SK-N-SH (cell line): ENCODE measurements around the gene MEF2C. TPM values are rescaled to one million over a fixed set of nuclear protein-coding genes. Genes with fewer than 3 reads are reported as not detected.

ENCODE experiments used
- CTCF ChIA-PET: fragments of 300-600, 350-600 bp; formaldehyde crosslinking; extraction: SDS; loops from one replicate; lab custom pipeline; 2021; lab: Yijun Ruan, JAX
- POLR2A ChIA-PET: fragments of 350-600 bp; sonication (Branson Sonifier 250); formaldehyde crosslinking; extraction: SDS; loops from one replicate; lab custom pipeline; 2020; ENCODE audit warnings: antibody characterized with exemption, inconsistent platforms; lab: Yijun Ruan, JAX
- DNase-seq: peaks from one replicate; pipeline ENCODE4 v3.0.0; 2012
- H2AFZ ChIP-seq: fragments of 200-600 bp; sonication (generic); 2 replicates; pipeline ENCODE4 v1.8.1; 2016; ENCODE audit warnings: antibody characterized with exemption, mild to moderate bottlenecking, low read depth
- H3F3A ChIP-seq: fragments of 200-600 bp; sonication (generic); replicated peaks from 2 replicates; pipeline ENCODE3; 2016; ENCODE audit warnings: antibody characterized with exemption, mild to moderate bottlenecking; ENCODE audit not compliant: insufficient read depth
- H3K27ac ChIP-seq, 2 experiments: fragments of 200-500 bp in 1 of 2; fragments of 200-600 bp in 1 of 2; sonication (Bioruptor generic) in 1 of 2; sonication (generic), shearing (Covaris generic) in 1 of 2; 2 replicates each; pipeline versions ENCODE4 v1.5.1 to v1.6.1; 2014 to 2016; ENCODE audit warnings: low read depth in 2 of 2, inconsistent platforms in 1 of 2, low read length in 1 of 2, mild to moderate bottlenecking in 1 of 2, mixed read lengths in 1 of 2
- H3K27me3 ChIP-seq: fragments of 200-600 bp; sonication (generic), shearing (Covaris generic); 2 replicates; pipeline ENCODE4 v1.6.1; 2016; ENCODE audit warnings: mixed run types; ENCODE audit not compliant: insufficient read depth
- H3K36me3 ChIP-seq, 2 experiments: fragments of 200-500 bp in 1 of 2; fragments of 200-600 bp in 1 of 2; sonication (Bioruptor generic) in 1 of 2; sonication (generic) in 1 of 2; replicated peaks in 1 of 2; 2 replicates each; pipeline versions ENCODE3 to v1.5.1; 2014 to 2016; ENCODE audit warnings: low read length in 1 of 2, mild to moderate bottlenecking in 1 of 2; ENCODE audit not compliant: insufficient read depth in 2 of 2, control insufficient read depth in 1 of 2
- H3K4me1 ChIP-seq, 2 experiments: fragments of 200-500 bp in 1 of 2; fragments of 200-600 bp in 1 of 2; sonication (Bioruptor generic) in 1 of 2; sonication (generic), shearing (Covaris generic) in 1 of 2; 2 replicates each; pipeline versions ENCODE4 v1.5.1 to v1.6.1; 2014 to 2016; ENCODE audit warnings: low read depth in 1 of 2, low read length in 1 of 2, mixed run types in 1 of 2; ENCODE audit not compliant: insufficient read depth in 2 of 2, control insufficient read depth in 1 of 2
- H3K4me2 ChIP-seq: fragments of 200-600 bp; sonication (generic), shearing (Covaris generic); 2 replicates; pipeline ENCODE4 v1.6.1; 2017; ENCODE audit warnings: mixed run types
- H3K4me3 ChIP-seq, 2 experiments: fragments of 200-500 bp in 1 of 2; fragments of 200-600 bp in 1 of 2; sonication (Bioruptor generic) in 1 of 2; sonication (generic), shearing (Covaris generic) in 1 of 2; 2 replicates each; pipeline versions ENCODE4 v1.5.1 to v1.8.1; 2014 to 2016; ENCODE audit warnings: low read depth in 2 of 2, inconsistent platforms in 1 of 2, low read length in 1 of 2, mild to moderate bottlenecking in 1 of 2, mixed read lengths in 1 of 2, moderate library complexity in 1 of 2
- H3K79me2 ChIP-seq: fragments of 200-600 bp; sonication (generic); 2 replicates; pipeline ENCODE4 v1.8.1; 2017; ENCODE audit warnings: mild to moderate bottlenecking; ENCODE audit not compliant: insufficient read depth
- H3K9ac ChIP-seq: fragments of 200-600 bp; sonication (generic); 2 replicates; pipeline ENCODE4 v1.6.1; 2017; ENCODE audit warnings: mixed run types
- H3K9me2 ChIP-seq: fragments of 200-600 bp; sonication (generic); 2 replicates; pipeline ENCODE4 v1.6.1; 2017; ENCODE audit warnings: mixed run types
- H3K9me3 ChIP-seq: fragments of 200-600 bp; sonication (generic); 2 replicates; pipeline ENCODE4 v1.6.1; 2017; ENCODE audit warnings: mixed run types, mild to moderate bottlenecking, moderate library complexity
- H4K20me1 ChIP-seq: fragments of 200-600 bp; sonication (generic); 2 replicates; pipeline ENCODE4 v1.6.1; 2017; ENCODE audit warnings: mild to moderate bottlenecking, mixed run types; ENCODE audit not compliant: insufficient read depth
- ELF1 ChIP-seq: IDR thresholded peaks from 2 replicates; pipeline ENCODE4 v1.4.0; 2012
- EP300 ChIP-seq, 2 experiments: IDR thresholded peaks; 2 replicates each; pipeline versions ENCODE4 v1.4.0 to v1.6.1; 2012; ENCODE audit warnings: borderline replicate concordance in 1 of 2, low read depth in 1 of 2, low read length in 1 of 2
- GABPA ChIP-seq: IDR thresholded peaks from 2 replicates; pipeline ENCODE4 v1.4.0; 2012; ENCODE audit warnings: low read depth, mild to moderate bottlenecking
- GATA2 ChIP-seq: sonication (generic); formaldehyde crosslinking; IDR thresholded peaks from 2 replicates; pipeline ENCODE4 v1.5.0; 2020; ENCODE audit warnings: mild to moderate bottlenecking, missing genetic modification reagents
- IRF3 ChIP-seq: fragments of 150-350 bp; IDR thresholded peaks from 2 replicates; pipeline ENCODE4 v1.6.1; 2016; ENCODE audit warnings: mild to moderate bottlenecking, low read depth, low read length
- MEF2A ChIP-seq: IDR thresholded peaks from 2 replicates; pipeline ENCODE4 v1.4.0; 2012; ENCODE audit warnings: low read depth, borderline replicate concordance
- NFIC ChIP-seq: IDR thresholded peaks from 2 replicates; pipeline ENCODE4 v1.4.0; 2012; ENCODE audit warnings: borderline replicate concordance
- NRF1 ChIP-seq: IDR thresholded peaks from 2 replicates; pipeline ENCODE4 v1.6.1; 2012; ENCODE audit warnings: low read depth, mild to moderate bottlenecking, low read length
- POLR2AphosphoS5 ChIP-seq: IDR thresholded peaks from 2 replicates; pipeline ENCODE4 v1.6.1; 2012; ENCODE audit warnings: low read depth, low read length
- RFX5 ChIP-seq: IDR thresholded peaks from 2 replicates; pipeline ENCODE4 v1.6.1; 2012; ENCODE audit warnings: mild to moderate bottlenecking, improper control_type of control experiment, low read length
- SMC3 ChIP-seq: IDR thresholded peaks from 2 replicates; pipeline ENCODE4 v1.6.1; 2012; ENCODE audit warnings: low read depth, low read length, improper control_type of control experiment
- TAF1 ChIP-seq: IDR thresholded peaks from 2 replicates; pipeline ENCODE4 v1.6.1; 2012; ENCODE audit warnings: low read depth, mild to moderate bottlenecking, low read length, moderate library complexity, borderline replicate concordance
- WGBS: methylation state at CpG from one replicate; pipeline ENCODE4 v1.1.6; 2017; ENCODE audit warnings: low lambda C conversion rate; 5-methylcytosine and 5-hydroxymethylcytosine counted together
- polyA plus RNA-seq, 3 experiments: library from polyadenylated mRNA; depleted of rRNA; stranded (reverse); fragments of >200 nt; gene quantifications; 2 replicates each; pipeline ENCODE4 v1.2.3, GENCODE V29; 2012
- TF ChIP-seq, protein P1 (sequence below): IDR thresholded peaks from 2 replicates; pipeline ENCODE4 v1.4.0; 2012; ENCODE audit warnings: low read depth, borderline replicate concordance
- TF ChIP-seq, protein P2 (sequence below): fragments of 200-600 bp; sonication (generic); IDR thresholded peaks from 2 replicates; pipeline ENCODE4 v1.6.1; 2017; ENCODE audit warnings: antibody characterized with exemption, mild to moderate bottlenecking, moderate library complexity
- TF ChIP-seq, protein P3 (sequence below): IDR thresholded peaks from 2 replicates; pipeline ENCODE4 v1.6.1; 2012; ENCODE audit warnings: mild to moderate bottlenecking, low read depth, low read length, moderate library complexity
- TF ChIP-seq, protein P4 (sequence below): IDR thresholded peaks from 2 replicates; pipeline ENCODE4; 2012

MEF2C gene
- polyA plus RNA-seq, 1 of the 3 experiments (the other 2 are of a cell fraction): 1.2 TPM

GRCh38 chr5:88707216-88707965, 175.6 kb downstream of the MEF2C start:
- H3K4me1 ChIP-seq: no peaks in the 10 kb centered on the region; a peak in 1 of 4 replicates
- H3K4me2 ChIP-seq: no peak overlapping the region
- TF ChIP-seq TAF1 (no peak), GATA2 (CRISPR knock-in tag) (no peak), SMC3 (no peak), GABPA (no peak), EP300 (IDR thresholded peaks at IDR 0.05; ENCODE audit: borderline replicate concordance in 1 of 2, low read depth in 1 of 2, low read length in 1 of 2) (no peak), ELF1 (no peak), IRF3 (no peak), MEF2A (no peak), POLR2AphosphoS5 (no peak), NRF1 (no peak), NFIC (no peak), RFX5 (no peak)
- TF ChIP-seq, protein P1, sequence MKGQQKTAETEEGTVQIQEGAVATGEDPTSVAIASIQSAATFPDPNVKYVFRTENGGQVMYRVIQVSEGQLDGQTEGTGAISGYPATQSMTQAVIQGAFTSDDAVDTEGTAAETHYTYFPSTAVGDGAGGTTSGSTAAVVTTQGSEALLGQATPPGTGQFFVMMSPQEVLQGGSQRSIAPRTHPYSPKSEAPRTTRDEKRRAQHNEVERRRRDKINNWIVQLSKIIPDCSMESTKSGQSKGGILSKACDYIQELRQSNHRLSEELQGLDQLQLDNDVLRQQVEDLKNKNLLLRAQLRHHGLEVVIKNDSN: no peak
- TF ChIP-seq, protein P2, sequence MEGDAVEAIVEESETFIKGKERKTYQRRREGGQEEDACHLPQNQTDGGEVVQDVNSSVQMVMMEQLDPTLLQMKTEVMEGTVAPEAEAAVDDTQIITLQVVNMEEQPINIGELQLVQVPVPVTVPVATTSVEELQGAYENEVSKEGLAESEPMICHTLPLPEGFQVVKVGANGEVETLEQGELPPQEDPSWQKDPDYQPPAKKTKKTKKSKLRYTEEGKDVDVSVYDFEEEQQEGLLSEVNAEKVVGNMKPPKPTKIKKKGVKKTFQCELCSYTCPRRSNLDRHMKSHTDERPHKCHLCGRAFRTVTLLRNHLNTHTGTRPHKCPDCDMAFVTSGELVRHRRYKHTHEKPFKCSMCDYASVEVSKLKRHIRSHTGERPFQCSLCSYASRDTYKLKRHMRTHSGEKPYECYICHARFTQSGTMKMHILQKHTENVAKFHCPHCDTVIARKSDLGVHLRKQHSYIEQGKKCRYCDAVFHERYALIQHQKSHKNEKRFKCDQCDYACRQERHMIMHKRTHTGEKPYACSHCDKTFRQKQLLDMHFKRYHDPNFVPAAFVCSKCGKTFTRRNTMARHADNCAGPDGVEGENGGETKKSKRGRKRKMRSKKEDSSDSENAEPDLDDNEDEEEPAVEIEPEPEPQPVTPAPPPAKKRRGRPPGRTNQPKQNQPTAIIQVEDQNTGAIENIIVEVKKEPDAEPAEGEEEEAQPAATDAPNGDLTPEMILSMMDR: no peak
- TF ChIP-seq, protein P3, sequence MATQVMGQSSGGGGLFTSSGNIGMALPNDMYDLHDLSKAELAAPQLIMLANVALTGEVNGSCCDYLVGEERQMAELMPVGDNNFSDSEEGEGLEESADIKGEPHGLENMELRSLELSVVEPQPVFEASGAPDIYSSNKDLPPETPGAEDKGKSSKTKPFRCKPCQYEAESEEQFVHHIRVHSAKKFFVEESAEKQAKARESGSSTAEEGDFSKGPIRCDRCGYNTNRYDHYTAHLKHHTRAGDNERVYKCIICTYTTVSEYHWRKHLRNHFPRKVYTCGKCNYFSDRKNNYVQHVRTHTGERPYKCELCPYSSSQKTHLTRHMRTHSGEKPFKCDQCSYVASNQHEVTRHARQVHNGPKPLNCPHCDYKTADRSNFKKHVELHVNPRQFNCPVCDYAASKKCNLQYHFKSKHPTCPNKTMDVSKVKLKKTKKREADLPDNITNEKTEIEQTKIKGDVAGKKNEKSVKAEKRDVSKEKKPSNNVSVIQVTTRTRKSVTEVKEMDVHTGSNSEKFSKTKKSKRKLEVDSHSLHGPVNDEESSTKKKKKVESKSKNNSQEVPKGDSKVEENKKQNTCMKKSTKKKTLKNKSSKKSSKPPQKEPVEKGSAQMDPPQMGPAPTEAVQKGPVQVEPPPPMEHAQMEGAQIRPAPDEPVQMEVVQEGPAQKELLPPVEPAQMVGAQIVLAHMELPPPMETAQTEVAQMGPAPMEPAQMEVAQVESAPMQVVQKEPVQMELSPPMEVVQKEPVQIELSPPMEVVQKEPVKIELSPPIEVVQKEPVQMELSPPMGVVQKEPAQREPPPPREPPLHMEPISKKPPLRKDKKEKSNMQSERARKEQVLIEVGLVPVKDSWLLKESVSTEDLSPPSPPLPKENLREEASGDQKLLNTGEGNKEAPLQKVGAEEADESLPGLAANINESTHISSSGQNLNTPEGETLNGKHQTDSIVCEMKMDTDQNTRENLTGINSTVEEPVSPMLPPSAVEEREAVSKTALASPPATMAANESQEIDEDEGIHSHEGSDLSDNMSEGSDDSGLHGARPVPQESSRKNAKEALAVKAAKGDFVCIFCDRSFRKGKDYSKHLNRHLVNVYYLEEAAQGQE: no peak
- TF ChIP-seq, protein P4, sequence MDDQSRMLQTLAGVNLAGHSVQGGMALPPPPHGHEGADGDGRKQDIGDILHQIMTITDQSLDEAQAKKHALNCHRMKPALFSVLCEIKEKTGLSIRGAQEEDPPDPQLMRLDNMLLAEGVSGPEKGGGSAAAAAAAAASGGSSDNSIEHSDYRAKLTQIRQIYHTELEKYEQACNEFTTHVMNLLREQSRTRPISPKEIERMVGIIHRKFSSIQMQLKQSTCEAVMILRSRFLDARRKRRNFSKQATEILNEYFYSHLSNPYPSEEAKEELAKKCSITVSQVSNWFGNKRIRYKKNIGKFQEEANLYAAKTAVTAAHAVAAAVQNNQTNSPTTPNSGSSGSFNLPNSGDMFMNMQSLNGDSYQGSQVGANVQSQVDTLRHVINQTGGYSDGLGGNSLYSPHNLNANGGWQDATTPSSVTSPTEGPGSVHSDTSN: no peak
- TF ChIP-seq, all 33 proteins: peak for 0
- H3K9me3 ChIP-seq: no peaks in the 10 kb centered on the region
- 16% methylated on average over 4 of the region's 4 CpGs for WGBS
- no peak overlapping the region for H3K4me3 ChIP-seq
- POLR2A ChIA-PET: no interaction called here
- no peaks in the 10 kb centered on the region for H3F3A ChIP-seq
- no peaks in the 10 kb centered on the region for H3K36me3 ChIP-seq
- no peaks in the 10 kb centered on the region for H3K79me2 ChIP-seq
- no peaks in the 10 kb centered on the region for H3K9me2 ChIP-seq
- H3K27me3 ChIP-seq: peaks cover 5% of the 10 kb centered on the region; the same call in 1 of the 2 replicates
- DNase-seq: no peak
- no peak overlapping the region for H3K27ac ChIP-seq
- no peak overlapping the region for H3K9ac ChIP-seq
- CTCF ChIA-PET: interaction anchor here (0.9 to 3.0 kb wide), 4 partner anchors 16 to 20 kb away, joined by 3 to 12 read pairs (median 6); no protein-coding TSS in a partner anchor
- H4K20me1 ChIP-seq: no peaks in the 10 kb centered on the region
- H2AFZ ChIP-seq: no peak overlapping the region
